MM.1S (cell line): Measurements from ENCODE around the gene COL8A2.

Source experiments
- DNase-seq: peaks from one replicate; pipeline ENCODE4 v3.0.0-alpha.2; 2015
- H2AFZ ChIP-seq: fragments of 300-600 bp; sonication (generic); 2 replicates; pipeline ENCODE4 v1.6.0; 2016; ENCODE audit warnings: antibody characterized with exemption, low read length
- H3F3A ChIP-seq: fragments of 300-600 bp; sonication (generic); 2 replicates; pipeline ENCODE4 v1.6.1; 2016; ENCODE audit warnings: mild to moderate bottlenecking, antibody characterized with exemption, low read length, moderate library complexity, mixed read lengths; ENCODE audit not compliant: insufficient read depth
- H3K27ac ChIP-seq: fragments of 300-600 bp; sonication (generic); 2 replicates; pipeline ENCODE4 v1.5.1; 2016; ENCODE audit warnings: mild to moderate bottlenecking, low read length
- H3K27me3 ChIP-seq: fragments of 300-600 bp; sonication (generic); replicated peaks from 2 replicates; pipeline ENCODE4 v1.6.0; 2016; ENCODE audit warnings: low read length; ENCODE audit not compliant: insufficient read depth
- H3K36me3 ChIP-seq: fragments of 300-600 bp; sonication (generic); replicated peaks from 2 replicates; pipeline ENCODE4 v1.6.1; 2016; ENCODE audit warnings: mild to moderate bottlenecking, low read length, mixed read lengths; ENCODE audit not compliant: insufficient read depth
- H3K4me1 ChIP-seq: fragments of 300-600 bp; sonication (generic); 2 replicates; pipeline ENCODE4 v1.6.1; 2016; ENCODE audit warnings: low read length, mixed read lengths
- H3K4me2 ChIP-seq: fragments of 300-600 bp; sonication (generic); 2 replicates; pipeline ENCODE4 v1.6.0; 2016; ENCODE audit warnings: low read depth, low read length
- H3K4me3 ChIP-seq: fragments of 300-600 bp; sonication (generic); 2 replicates; pipeline ENCODE4 v1.5.1; 2016; ENCODE audit warnings: low read length, mixed read lengths
- H3K79me2 ChIP-seq: fragments of 300-600 bp; sonication (generic); 2 replicates; pipeline ENCODE4 v1.6.1; 2016; ENCODE audit warnings: mixed run types, low read length, mixed read lengths
- H3K9ac ChIP-seq: fragments of 300-600 bp; sonication (generic); 2 replicates; pipeline ENCODE4 v1.6.1; 2016; ENCODE audit warnings: low read length, mixed read lengths
- H3K9me2 ChIP-seq: fragments of 300-600 bp; sonication (generic); replicated peaks from 2 replicates; pipeline ENCODE4 v1.6.1; 2016; ENCODE audit warnings: mild to moderate bottlenecking, low read length, mixed read lengths; ENCODE audit not compliant: insufficient read depth
- H3K9me3 ChIP-seq: fragments of 300-600 bp; sonication (generic); replicated peaks from 2 replicates; pipeline ENCODE4 v1.6.1; 2016; ENCODE audit warnings: mild to moderate bottlenecking, low read length, mixed read lengths; ENCODE audit not compliant: insufficient read depth
- H4K20me1 ChIP-seq: fragments of 300-600 bp; sonication (generic); 2 replicates; pipeline ENCODE4 v1.6.1; 2016; ENCODE audit warnings: mild to moderate bottlenecking, low read length, moderate library complexity, mixed read lengths; ENCODE audit not compliant: insufficient read depth
- CTCF ChIP-seq: fragments of 300-600 bp; sonication (generic); IDR thresholded peaks from 2 replicates; pipeline ENCODE4 v1.5.1; 2016; ENCODE audit warnings: antibody characterized with exemption, low read length, mixed read lengths
- EZH2 ChIP-seq: fragments of 300-600 bp; sonication (generic); optimal IDR thresholded peaks from 2 replicates; pipeline ENCODE3; 2017; ENCODE audit warnings: low read depth, mild to moderate bottlenecking, antibody characterized with exemption, low read length, mixed read lengths
- EZH2phosphoT487 ChIP-seq: fragments of 300-600 bp; sonication (generic); IDR thresholded peaks from 2 replicates; pipeline ENCODE4 v1.6.1; 2018; ENCODE audit warnings: antibody characterized with exemption, low read length

Gene COL8A2

GRCh38 chr1:36134031-36134430, 9.0 kb upstream of the COL8A2 start:
- H3F3A ChIP-seq, result no peaks in the 10 kb centered on the region
- H3K4me3 ChIP-seq, result no peak overlapping the region
- no peaks in the 10 kb centered on the region for H3K9me3 ChIP-seq
- no peaks in the 10 kb centered on the region for H3K9me2 ChIP-seq
- H3K79me2 ChIP-seq, result no peaks in the 10 kb centered on the region
- H3K9ac ChIP-seq, result no peak overlapping the region
- no peak overlapping the region for H3K4me2 ChIP-seq
- DNase-seq, result no peak
- TF ChIP-seq CTCF (no peak), EZH2 (no peak)
- H4K20me1 ChIP-seq, result no peaks in the 10 kb centered on the region
- no peaks in the 10 kb centered on the region for H3K4me1 ChIP-seq
- H3K27ac ChIP-seq, result no peak overlapping the region
- no peaks in the 10 kb centered on the region for H3K27me3 ChIP-seq
- no peak overlapping the region for H2AFZ ChIP-seq
- no peaks in the 10 kb centered on the region for H3K36me3 ChIP-seq

GRCh38 chr1:36133484-36133883, 8.5 kb upstream of the COL8A2 start:
- no peak overlapping the region for H3K9ac ChIP-seq

GRCh38 chr1:36132029-36132428, 7.0 kb upstream of the COL8A2 start:
- Histone ChIP-seq H4K20me1 (no peaks in the 10 kb centered on the region), H3F3A (no peaks in the 10 kb centered on the region), H3K27me3 (no peaks in the 10 kb centered on the region), H3K9me2 (no peaks in the 10 kb centered on the region), H3K9me3 (no peaks in the 10 kb centered on the region), H3K4me1 (no peaks in the 10 kb centered on the region), H3K27ac (no peak overlapping the region), H2AFZ (no peak overlapping the region), H3K4me2 (no peak overlapping the region), H3K36me3 (no peaks in the 10 kb centered on the region), H3K4me3 (no peak overlapping the region), H3K79me2 (no peaks in the 10 kb centered on the region), H3K9ac (no peak overlapping the region)
- TF ChIP-seq EZH2phosphoT487, result no peak
- DNase-seq, result no peak

More at GRCh38 chr1:36133484-36133883, 8.5 kb upstream of the COL8A2 start:
- no peaks in the 10 kb centered on the region for H3K36me3 ChIP-seq
- no peaks in the 10 kb centered on the region for H3K79me2 ChIP-seq
- H3K27ac ChIP-seq, result no peak overlapping the region
- no peak overlapping the region for H2AFZ ChIP-seq
- H3K9me2 ChIP-seq, result no peaks in the 10 kb centered on the region
- no peaks in the 10 kb centered on the region for H3K27me3 ChIP-seq
- H3K4me1 ChIP-seq, result no peaks in the 10 kb centered on the region
- no peaks in the 10 kb centered on the region for H4K20me1 ChIP-seq
- H3K4me3 ChIP-seq, result no peak overlapping the region
- H3K4me2 ChIP-seq, result no peak overlapping the region
- H3F3A ChIP-seq, result no peaks in the 10 kb centered on the region
- TF ChIP-seq EZH2phosphoT487 (no peak), EZH2 (no peak), CTCF (no peak)
- no peak for DNase-seq
- H3K9me3 ChIP-seq, result no peaks in the 10 kb centered on the region

- no peaks in the 10 kb centered on the region for H3K79me2 ChIP-seq
- H4K20me1 ChIP-seq, result no peaks in the 10 kb centered on the region
- H3K9me3 ChIP-seq, result no peaks in the 10 kb centered on the region
- no peak overlapping the region for H2AFZ ChIP-seq
- no peak for DNase-seq
- peaks cover 19% of the 10 kb centered on the region for H3K27me3 ChIP-seq
- H3K36me3 ChIP-seq, result no peaks in the 10 kb centered on the region
- no peak overlapping the region for H3K4me3 ChIP-seq
- H3K9me2 ChIP-seq, result no peaks in the 10 kb centered on the region
- H3K4me1 ChIP-seq, result no peaks in the 10 kb centered on the region
- no peak overlapping the region for H3K4me2 ChIP-seq
- H3K9ac ChIP-seq, result no peak overlapping the region
- no peaks in the 10 kb centered on the region for H3F3A ChIP-seq
- H3K27ac ChIP-seq, result no peak overlapping the region
- TF ChIP-seq EZH2phosphoT487, result no peak
- no peak for TF ChIP-seq CTCF
- no peak for TF ChIP-seq EZH2
These were observed 3.8 kb upstream of the COL8A2 start for GRCh38 chr1:36128905-36129206.
